Endothelial cell (in vitro differentiated cells): Measurements from ENCODE around the gene PGLYRP2. TPM values are rescaled to one million over a fixed set of nuclear protein-coding genes. Genes with fewer than 3 reads are reported as not detected.

Experiments used
- DNase-seq: peaks from one replicate; pipeline ENCODE4 v3.0.0; 2021; ENCODE audit warnings: low spot score
- H3K27ac Mint-ChIP-seq: one replicate; pipeline ENCODE4 v1.8.0; 2021; ENCODE audit warnings: mixed read lengths, inconsistent platforms; ENCODE audit not compliant: unreplicated experiment
- H3K27me3 Mint-ChIP-seq: one replicate; pipeline ENCODE4 v1.8.0; 2021; ENCODE audit warnings: mild to moderate bottlenecking, moderate library complexity, mixed read lengths, inconsistent platforms; ENCODE audit not compliant: unreplicated experiment
- H3K36me3 Mint-ChIP-seq: one replicate; pipeline ENCODE4 v1.8.0; 2021; ENCODE audit warnings: mild to moderate bottlenecking, low read depth, mixed read lengths, inconsistent platforms; ENCODE audit not compliant: unreplicated experiment
- H3K4me1 Mint-ChIP-seq: one replicate; pipeline ENCODE4 v1.8.0; 2021; ENCODE audit warnings: mild to moderate bottlenecking, mixed read lengths, inconsistent platforms; ENCODE audit not compliant: unreplicated experiment
- H3K4me3 Mint-ChIP-seq: one replicate; pipeline ENCODE4 v1.8.0; 2021; ENCODE audit warnings: mild to moderate bottlenecking, mixed read lengths, inconsistent platforms; ENCODE audit not compliant: unreplicated experiment
- H3K9me3 Mint-ChIP-seq: one replicate; pipeline ENCODE4 v1.8.0; 2021; ENCODE audit warnings: mixed read lengths, inconsistent platforms; ENCODE audit not compliant: unreplicated experiment
- CTCF ChIP-seq: fragments of 200-600 bp; sonication (generic); IDR thresholded peaks from one replicate; pipeline ENCODE4 v1.5.0; 2021; ENCODE audit warnings: antibody characterized with exemption; ENCODE audit not compliant: unreplicated experiment
- total RNA-seq: library from RNA; stranded (reverse); fragmentation: NEBNext Ultra II Directional; extraction: Animal tissue kit (Norgen Biotek cat#: 25700); gene quantifications from one replicate; pipeline ENCODE4 v1.2.1, GENCODE V29; 2021; ENCODE audit not compliant: unreplicated experiment

The PGLYRP2 gene
- total RNA-seq, 1 donor from 2014 or later, result not detected

GRCh38 chr19:15423130-15423529 lies 56.2 kb downstream of the PGLYRP2 start:
- no peak for DNase-seq
- no peaks in the 10 kb centered on the region for H3K9me3 Mint-ChIP-seq
- peak overlapping the region; percentile 25 for H3K4me3 Mint-ChIP-seq
- peaks cover 3% of the 10 kb centered on the region for H3K4me1 Mint-ChIP-seq
- no peak for TF ChIP-seq CTCF
- H3K27ac Mint-ChIP-seq, result no peak overlapping the region
- peaks cover 33% of the 10 kb centered on the region for H3K36me3 Mint-ChIP-seq
- peaks cover 22% of the 10 kb centered on the region for H3K27me3 Mint-ChIP-seq

- Mint-ChIP-seq H3K36me3 (peaks cover 33% of the 10 kb centered on the region), H3K4me1 (peaks cover 9% of the 10 kb centered on the region), H3K4me3 (peak overlapping the region; percentile 77), H3K27me3 (peaks cover 23% of the 10 kb centered on the region), H3K27ac (no peak overlapping the region), H3K9me3 (no peaks in the 10 kb centered on the region)
- no peak for TF ChIP-seq CTCF
- no peak for DNase-seq
Observed at GRCh38 chr19:15422296-15423075, 56.8 kb downstream of the PGLYRP2 start.

DNA sequence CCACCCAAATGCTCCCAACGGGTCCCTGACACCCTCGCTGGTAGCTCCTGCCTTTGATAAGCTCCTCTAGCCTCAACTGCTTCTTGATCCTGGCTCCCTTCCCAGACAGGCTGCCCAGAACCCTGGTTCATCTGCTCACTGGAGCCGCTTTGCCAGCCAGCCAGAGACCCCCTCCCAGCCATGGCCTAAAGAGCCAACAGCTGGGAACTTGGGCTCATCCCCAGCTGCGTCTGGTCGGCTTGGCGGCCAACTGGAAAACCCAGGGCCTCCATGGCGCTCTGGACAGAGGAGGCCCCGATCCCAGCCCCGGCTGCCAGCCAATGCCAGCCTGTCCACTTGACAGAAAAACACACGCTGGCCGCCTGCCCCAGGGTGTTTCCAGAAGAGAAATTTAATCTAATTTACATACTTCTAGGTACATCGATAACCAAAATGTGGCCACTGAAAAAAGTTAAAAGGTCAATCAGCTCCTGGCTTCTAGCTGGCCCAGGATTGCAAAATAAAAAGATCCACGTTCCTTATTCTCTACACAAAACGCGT lies 57.5 kb downstream of the PGLYRP2 start:
- no peak for TF ChIP-seq CTCF
- peak overlapping the region; percentile 77 for H3K4me3 Mint-ChIP-seq
- peaks cover 18% of the 10 kb centered on the region for H3K27me3 Mint-ChIP-seq
- DNase-seq, result no peak
- H3K4me1 Mint-ChIP-seq, result peaks cover 14% of the 10 kb centered on the region
- H3K27ac Mint-ChIP-seq, result no peak overlapping the region
- peaks cover 28% of the 10 kb centered on the region for H3K36me3 Mint-ChIP-seq
- H3K9me3 Mint-ChIP-seq, result no peaks in the 10 kb centered on the region

DNA sequence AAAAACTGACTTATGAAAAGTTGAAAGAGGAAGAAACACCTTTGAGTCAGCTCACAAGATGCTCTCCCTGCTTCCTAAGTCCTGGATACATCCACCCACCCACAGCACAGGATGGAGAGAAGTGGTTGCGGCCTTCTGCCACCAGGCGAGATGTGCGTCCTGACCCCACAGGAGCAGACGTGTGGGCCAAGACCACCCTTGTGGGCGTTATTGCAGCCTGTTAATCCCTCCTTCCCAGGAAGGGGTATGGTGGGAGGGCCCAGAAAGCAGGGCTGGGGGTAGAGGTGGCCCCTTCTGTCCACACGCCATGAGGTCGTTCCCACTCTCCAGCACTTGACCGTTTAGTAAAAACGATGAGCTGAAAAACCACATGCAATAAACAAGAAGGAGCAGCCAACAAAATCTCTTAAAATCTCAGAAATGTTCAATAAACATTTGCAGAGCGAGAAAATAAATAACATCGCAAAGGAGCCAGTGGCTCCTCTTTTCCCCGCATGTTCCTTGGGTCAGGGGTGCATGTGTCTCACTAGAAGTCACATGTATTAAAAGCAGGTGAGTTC lies 58.1 kb downstream of the PGLYRP2 start:
- no peak for DNase-seq
- Mint-ChIP-seq H3K36me3 (peaks cover 24% of the 10 kb centered on the region), H3K4me1 (peaks cover 18% of the 10 kb centered on the region), H3K27me3 (peaks cover 14% of the 10 kb centered on the region), H3K4me3 (no peak overlapping the region), H3K27ac (no peak overlapping the region), H3K9me3 (no peaks in the 10 kb centered on the region)
- TF ChIP-seq CTCF, result no peak
